ENCODE results near the gene TMEM132D.

Gene TMEM132D

DNA sequence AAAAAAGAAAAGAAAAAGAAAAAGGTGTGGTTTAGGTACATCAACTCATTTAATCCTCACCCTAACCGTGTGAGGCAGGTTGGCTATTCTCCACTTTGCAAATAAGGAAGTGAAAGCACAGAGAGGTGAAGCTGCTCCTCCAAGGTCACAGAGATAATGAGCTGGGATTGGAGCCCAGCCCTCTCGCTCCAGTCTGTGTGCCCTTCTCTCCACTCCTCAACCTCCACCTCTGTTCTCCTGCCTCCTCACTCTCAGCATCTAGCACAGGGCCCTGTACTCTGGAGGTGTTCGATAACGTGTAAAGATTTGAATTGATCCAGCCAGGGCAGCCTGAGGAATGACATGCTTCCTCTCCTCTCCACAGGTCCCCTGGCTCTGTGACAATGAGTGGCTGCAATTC lies 502.3 kb downstream of the TMEM132D start:
- no peaks in the 10 kb centered on the region for H3K36me3 Mint-ChIP-seq (ENCODE audit: low read depth)
- H3K27ac Mint-ChIP-seq = no peak overlapping the region
- TF ChIP-seq, protein P1, sequence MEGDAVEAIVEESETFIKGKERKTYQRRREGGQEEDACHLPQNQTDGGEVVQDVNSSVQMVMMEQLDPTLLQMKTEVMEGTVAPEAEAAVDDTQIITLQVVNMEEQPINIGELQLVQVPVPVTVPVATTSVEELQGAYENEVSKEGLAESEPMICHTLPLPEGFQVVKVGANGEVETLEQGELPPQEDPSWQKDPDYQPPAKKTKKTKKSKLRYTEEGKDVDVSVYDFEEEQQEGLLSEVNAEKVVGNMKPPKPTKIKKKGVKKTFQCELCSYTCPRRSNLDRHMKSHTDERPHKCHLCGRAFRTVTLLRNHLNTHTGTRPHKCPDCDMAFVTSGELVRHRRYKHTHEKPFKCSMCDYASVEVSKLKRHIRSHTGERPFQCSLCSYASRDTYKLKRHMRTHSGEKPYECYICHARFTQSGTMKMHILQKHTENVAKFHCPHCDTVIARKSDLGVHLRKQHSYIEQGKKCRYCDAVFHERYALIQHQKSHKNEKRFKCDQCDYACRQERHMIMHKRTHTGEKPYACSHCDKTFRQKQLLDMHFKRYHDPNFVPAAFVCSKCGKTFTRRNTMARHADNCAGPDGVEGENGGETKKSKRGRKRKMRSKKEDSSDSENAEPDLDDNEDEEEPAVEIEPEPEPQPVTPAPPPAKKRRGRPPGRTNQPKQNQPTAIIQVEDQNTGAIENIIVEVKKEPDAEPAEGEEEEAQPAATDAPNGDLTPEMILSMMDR (IDR thresholded peaks at IDR 0.05) = no peak
- peaks cover 10% of the 10 kb centered on the region for H3K9me3 Mint-ChIP-seq
- no peak for DNase-seq
- peaks cover 6% of the 10 kb centered on the region for H3K4me1 Mint-ChIP-seq
- H3K27me3 Mint-ChIP-seq (ENCODE audit: low read depth, poor library complexity) = peaks cover 9% of the 10 kb centered on the region
- no peak overlapping the region for H3K4me3 Mint-ChIP-seq

DNA sequence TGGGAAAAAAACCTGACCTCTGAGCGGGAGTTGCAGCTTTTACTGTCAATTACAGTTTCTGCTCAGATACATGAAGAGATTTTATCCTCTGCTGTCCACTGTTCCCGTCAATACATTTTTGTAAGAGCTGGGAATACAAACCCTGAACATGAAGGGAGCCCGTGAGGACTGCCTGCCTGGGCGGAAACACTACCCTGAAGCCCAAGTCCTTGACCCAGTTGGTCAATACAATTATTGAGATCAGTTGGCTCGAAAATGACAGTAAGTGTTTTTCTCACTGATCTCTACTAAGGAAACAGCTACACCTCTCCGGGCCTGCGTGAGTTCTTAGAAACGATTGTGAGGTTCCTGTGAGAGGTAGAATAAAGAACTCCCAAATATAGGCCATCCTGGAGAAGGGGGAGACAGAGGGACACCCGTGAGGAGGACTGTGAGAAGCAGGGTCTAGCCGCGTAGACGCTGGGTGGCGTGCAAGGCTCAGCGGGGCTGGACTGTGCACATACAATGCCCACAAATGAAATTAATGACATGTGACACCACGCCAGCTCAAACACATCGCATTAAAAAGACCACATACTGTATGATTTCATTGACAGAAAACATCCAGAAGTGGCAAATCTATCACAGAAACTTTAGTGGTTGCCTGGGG lies 509.5 kb downstream of the TMEM132D start:
- Mint-ChIP-seq H3K27ac (no peak overlapping the region), H3K36me3 (ENCODE audit: low read depth) (no peaks in the 10 kb centered on the region), H3K9me3 (peaks cover 6% of the 10 kb centered on the region), H3K27me3 (ENCODE audit: low read depth, poor library complexity) (no peaks in the 10 kb centered on the region), H3K4me1 (no peaks in the 10 kb centered on the region), H3K4me3 (no peak overlapping the region)
- DNase-seq = no peak
- TF ChIP-seq, protein P1 (IDR thresholded peaks at IDR 0.05) = no peak

DNA sequence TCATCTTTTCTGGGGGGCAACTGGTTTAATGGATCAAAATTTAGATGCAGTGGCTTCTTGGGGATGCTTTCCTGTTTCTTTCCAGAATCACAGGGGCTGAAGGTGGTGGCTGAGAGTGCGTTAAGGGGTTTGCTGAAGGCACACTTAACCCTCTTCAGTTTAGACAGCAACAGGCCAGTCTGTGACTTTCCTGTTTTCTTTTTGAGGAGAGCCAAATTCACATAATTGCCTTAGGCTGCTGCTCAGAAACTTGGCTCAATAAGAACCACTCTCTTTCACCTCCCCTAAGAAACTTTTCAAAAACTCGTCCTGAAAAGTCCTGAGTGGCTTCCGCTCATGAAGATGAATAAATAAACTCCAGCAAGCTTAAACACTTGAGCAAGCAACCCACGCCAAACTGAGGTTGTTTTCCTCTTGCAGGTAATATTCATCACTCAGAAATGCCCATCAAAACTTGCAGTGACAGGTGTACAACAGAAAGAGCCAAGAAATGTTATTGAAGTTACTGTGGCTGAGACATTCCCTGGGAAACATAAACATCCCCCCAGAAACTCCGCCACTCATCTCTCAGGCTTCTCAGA lies 510.4 kb downstream of the TMEM132D start:
- Mint-ChIP-seq H3K27me3 (ENCODE audit: low read depth, poor library complexity) (no peaks in the 10 kb centered on the region), H3K4me3 (no peak overlapping the region), H3K4me1 (no peaks in the 10 kb centered on the region), H3K27ac (no peak overlapping the region), H3K9me3 (peaks cover 5% of the 10 kb centered on the region), H3K36me3 (ENCODE audit: low read depth) (no peaks in the 10 kb centered on the region)
- no peak for DNase-seq
- TF ChIP-seq, protein P1 (IDR thresholded peaks at IDR 0.05) = no peak

DNA sequence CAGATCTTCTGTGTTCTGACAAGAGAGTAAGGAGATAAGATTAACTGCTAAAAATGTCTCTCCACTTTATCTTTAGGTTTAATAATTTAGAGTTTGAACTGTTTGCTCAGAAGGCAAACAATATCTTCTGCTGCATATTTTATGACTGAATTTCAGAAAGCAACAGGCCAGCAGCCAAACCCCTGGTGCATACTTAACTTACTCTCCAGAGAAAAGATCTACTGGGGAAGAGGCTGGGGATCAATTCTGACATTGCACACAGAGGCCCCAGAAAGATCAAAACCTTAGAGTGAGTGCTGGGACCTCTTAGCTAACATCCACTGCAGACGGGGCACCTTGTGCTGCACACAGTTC lies 518.2 kb downstream of the TMEM132D start:
- no peaks in the 10 kb centered on the region for H3K9me3 Mint-ChIP-seq
- no peak for DNase-seq
- TF ChIP-seq, protein P1 (IDR thresholded peaks at IDR 0.05) = no peak
- no peak overlapping the region for H3K4me3 Mint-ChIP-seq
- H3K36me3 Mint-ChIP-seq (ENCODE audit: low read depth) = no peaks in the 10 kb centered on the region
- peaks cover 3% of the 10 kb centered on the region for H3K27me3 Mint-ChIP-seq (ENCODE audit: low read depth, poor library complexity)
- peaks cover 5% of the 10 kb centered on the region for H3K4me1 Mint-ChIP-seq
- no peak overlapping the region for H3K27ac Mint-ChIP-seq

DNA sequence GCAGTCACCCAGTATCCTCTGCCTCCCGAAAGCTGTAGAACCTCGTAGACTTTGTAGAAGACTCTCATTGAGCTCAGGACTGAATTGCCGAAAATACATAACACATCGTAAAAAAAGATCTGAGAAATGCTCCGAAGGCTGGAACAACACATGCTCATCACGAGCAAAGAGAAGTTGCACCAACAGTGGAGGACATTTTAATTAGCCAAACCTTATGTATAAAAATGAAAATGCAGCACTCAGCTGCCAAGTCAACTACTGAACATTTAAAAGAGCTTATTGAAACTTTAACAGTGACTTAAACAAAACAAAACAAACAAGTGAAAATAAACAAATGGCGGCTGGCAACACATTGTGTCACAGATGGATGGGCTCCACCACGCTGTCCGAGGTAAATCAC lies 519.9 kb downstream of the TMEM132D start:
- H3K27ac Mint-ChIP-seq = no peak overlapping the region

More for the DNA sequence above, 519.9 kb downstream of the TMEM132D start:
- no peak for DNase-seq
- Mint-ChIP-seq H3K4me1 (peaks cover 5% of the 10 kb centered on the region), H3K4me3 (no peak overlapping the region), H3K36me3 (ENCODE audit: low read depth) (no peaks in the 10 kb centered on the region), H3K27me3 (ENCODE audit: low read depth, poor library complexity) (peaks cover 3% of the 10 kb centered on the region), H3K9me3 (no peaks in the 10 kb centered on the region)
- TF ChIP-seq, protein P1 (IDR thresholded peaks at IDR 0.05) = no peak

Data from nephron progenitor cell (in vitro differentiated cells).